SJSA1 (cell line): ENCODE data around the gene SEMA3C. TPM values are rescaled to one million over a fixed set of nuclear protein-coding genes. Genes with fewer than 3 reads are reported as not detected.
A peak's percentile ranks its signal among the peaks of the same experiment; 100 is the strongest.

Experiments used
- DNase-seq, 2 experiments: peaks; one replicate each; pipeline ENCODE4 v3.0.0-alpha.2; 2015 to 2020; ENCODE audit warnings: low spot score in 2 of 2, low read depth in 1 of 2
- H3K27ac ChIP-seq: fragments of 250-450 bp; sonication (Bioruptor Pico); 2 replicates; pipeline ENCODE4 v1.5.1; 2020; ENCODE audit warnings: mild to moderate bottlenecking, moderate library complexity
- H3K27me3 ChIP-seq: fragments of 250-450 bp; sonication (Bioruptor Pico); replicated peaks from 2 replicates; pipeline ENCODE4 v1.5.1; 2020; ENCODE audit warnings: mild to moderate bottlenecking, moderate library complexity
- H3K36me3 ChIP-seq: fragments of 250-450 bp; sonication (Bioruptor Pico); 2 replicates; pipeline ENCODE4 v1.5.1; 2020; ENCODE audit warnings: mild to moderate bottlenecking
- H3K4me1 ChIP-seq: fragments of 250-450 bp; sonication (Bioruptor Pico); replicated peaks from 2 replicates; pipeline ENCODE4 v1.6.1; 2021; ENCODE audit warnings: mild to moderate bottlenecking
- H3K4me3 ChIP-seq: fragments of 250-450 bp; sonication (Bioruptor Pico); 2 replicates; pipeline ENCODE4 v1.5.1; 2020; ENCODE audit warnings: mild to moderate bottlenecking
- H3K9me3 ChIP-seq: fragments of 250-450 bp; sonication (Bioruptor Pico); replicated peaks from 2 replicates; pipeline ENCODE4 v1.5.1; 2020; ENCODE audit warnings: mild to moderate bottlenecking
- total RNA-seq: library from RNA; depleted of rRNA; stranded (reverse); fragments of >200 nt; shearing (Covaris generic); gene quantifications from 2 replicates; pipeline ENCODE4 v1.2.3, GENCODE V29; 2014

Gene SEMA3C
- total RNA-seq, 1 experiment from 2014 or later, result 28.6 TPM

DNA sequence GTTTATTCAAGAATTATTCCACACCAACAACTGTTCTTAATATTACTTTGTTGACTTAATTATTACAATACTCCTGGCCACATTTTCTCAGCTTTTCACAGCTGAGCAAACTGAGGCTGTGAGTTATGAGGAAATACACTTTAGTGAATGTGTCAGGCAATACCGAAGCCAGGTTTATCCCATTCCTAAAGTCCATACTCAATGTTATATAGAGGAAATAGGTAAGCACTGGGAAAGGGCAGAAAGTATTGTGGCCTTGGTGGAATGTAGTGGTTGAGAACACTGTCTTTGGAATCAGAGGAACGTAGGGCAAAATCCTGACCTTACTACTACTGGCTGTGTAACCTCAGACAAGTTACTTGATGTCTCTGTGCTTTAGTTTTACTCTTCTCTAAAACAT lies 169.6 kb downstream of the SEMA3C start:
- Histone ChIP-seq H3K4me1 (peaks cover 17% of the 10 kb centered on the region), H3K4me3 (no peak overlapping the region), H3K36me3 (no peaks in the 10 kb centered on the region), H3K27me3 (no peaks in the 10 kb centered on the region), H3K27ac (no peak overlapping the region), H3K9me3 (no peaks in the 10 kb centered on the region)
- DNase-seq, result no peak

DNA sequence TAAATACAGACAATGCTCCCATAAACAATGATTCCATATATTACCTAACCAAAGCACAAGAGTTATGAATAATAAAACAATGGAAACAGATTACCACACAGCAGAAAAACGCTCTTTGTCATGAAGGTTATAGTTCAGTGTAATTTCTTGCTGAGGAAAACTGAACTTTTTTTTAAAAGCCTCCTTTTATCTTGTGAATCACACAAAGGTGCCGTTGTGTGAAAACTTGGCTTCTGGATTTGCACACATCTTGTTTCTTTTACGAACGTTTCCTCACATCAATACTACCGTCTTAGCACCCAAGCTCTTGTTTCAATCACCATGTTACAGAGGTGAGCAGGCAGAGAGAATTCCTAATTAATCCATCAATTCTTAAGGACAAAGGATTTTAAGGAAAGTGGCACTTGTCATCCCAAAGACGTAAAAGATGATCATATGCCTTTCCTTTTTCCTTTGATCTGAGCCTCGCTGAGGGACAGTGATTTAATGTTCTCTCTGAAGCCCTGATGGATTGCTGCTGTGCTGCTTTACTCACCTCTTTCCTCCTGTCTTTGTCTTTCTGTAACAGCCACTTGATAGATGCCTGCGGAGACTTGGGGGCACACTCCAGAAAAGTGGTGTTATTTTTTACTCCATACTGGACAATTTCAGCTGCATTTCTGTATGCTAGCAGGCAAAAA lies 170.3 kb downstream of the SEMA3C start:
- Histone ChIP-seq H3K4me1 (peaks cover 17% of the 10 kb centered on the region), H3K9me3 (no peaks in the 10 kb centered on the region), H3K27ac (no peak overlapping the region), H3K4me3 (no peak overlapping the region), H3K27me3 (no peaks in the 10 kb centered on the region), H3K36me3 (no peaks in the 10 kb centered on the region)
- no peak for DNase-seq

DNA sequence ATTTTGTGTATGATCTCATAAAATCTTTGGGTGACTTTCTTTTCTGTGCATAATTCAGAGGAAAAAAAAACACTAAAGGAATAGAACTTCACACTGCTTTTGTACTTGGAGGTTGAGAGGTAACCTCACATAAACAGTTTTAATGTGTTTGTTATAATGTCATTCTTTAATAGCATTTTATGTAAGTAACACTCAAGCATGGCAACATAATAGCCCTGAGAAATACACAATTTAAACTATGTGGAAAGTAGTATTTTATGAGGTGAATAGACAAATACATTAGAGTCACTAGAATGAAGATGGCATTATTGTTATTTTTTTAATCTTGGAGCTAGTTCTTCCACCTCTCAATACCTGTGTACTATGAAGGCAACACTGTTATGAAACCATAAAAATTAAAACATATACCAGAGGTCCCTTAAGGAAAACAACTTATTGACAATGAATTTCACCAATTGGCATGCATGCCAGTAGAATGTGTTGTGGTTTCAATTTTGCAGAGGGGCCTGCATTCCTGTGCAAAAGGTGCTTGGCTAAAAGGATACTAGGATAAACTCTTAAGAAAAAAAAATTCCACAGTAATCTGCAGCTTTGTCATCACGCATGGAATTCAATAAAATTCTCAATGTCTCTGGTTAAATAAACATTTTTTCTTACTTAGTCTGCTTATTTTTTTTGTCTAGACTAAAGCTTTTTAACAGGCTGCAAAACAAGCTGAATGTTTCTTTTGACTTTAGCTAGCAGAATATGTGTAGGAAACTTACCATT lies 177.9 kb downstream of the SEMA3C start:
- no peaks in the 10 kb centered on the region for H3K27me3 ChIP-seq
- H3K4me1 ChIP-seq, result peaks cover 27% of the 10 kb centered on the region
- H3K4me3 ChIP-seq, result no peak overlapping the region
- H3K27ac ChIP-seq, result peak overlapping the region; percentile 63
- no peaks in the 10 kb centered on the region for H3K36me3 ChIP-seq
- H3K9me3 ChIP-seq, result no peaks in the 10 kb centered on the region
- DNase-seq, result peak; percentile 56 to 87

DNA sequence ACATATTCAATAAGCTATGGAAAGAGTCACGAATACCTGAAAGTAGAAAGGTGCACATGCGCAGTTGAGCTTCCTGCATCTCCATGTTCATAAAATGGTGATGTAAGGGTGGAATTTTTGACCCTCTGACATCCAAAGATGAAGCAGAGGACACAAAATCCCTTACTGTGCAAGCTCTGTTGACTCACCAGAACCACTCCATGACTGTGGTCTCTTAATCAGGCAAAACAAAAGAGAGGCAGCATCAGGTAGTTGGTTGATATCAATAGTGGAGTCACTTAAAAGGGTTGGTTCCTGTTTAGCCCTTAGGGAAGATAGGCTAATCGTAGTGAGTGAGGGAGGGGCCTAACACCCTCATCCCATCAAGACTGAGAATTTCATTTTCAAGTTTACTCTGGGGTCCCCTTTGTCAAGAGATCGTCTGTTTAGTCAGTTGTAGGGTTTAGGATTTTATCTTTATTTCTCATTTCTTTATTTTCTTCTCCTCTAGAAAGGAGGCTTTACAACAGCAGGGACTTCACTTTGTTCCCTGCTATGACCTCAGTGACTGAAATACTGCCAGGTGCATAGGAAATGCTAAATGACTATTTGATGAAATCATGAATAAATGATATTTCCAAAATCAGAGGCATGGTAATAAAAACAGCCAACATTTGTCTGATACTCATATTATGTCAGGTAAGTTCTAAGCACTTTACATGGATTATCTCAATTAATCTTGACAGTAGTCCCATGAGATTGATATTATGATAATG lies 182.3 kb downstream of the SEMA3C start:
- H3K27ac ChIP-seq, result no peak overlapping the region
- H3K4me1 ChIP-seq, result peaks cover 18% of the 10 kb centered on the region
- no peaks in the 10 kb centered on the region for H3K9me3 ChIP-seq
- no peaks in the 10 kb centered on the region for H3K27me3 ChIP-seq
- DNase-seq, result no peak
- no peaks in the 10 kb centered on the region for H3K36me3 ChIP-seq
- no peak overlapping the region for H3K4me3 ChIP-seq

DNA sequence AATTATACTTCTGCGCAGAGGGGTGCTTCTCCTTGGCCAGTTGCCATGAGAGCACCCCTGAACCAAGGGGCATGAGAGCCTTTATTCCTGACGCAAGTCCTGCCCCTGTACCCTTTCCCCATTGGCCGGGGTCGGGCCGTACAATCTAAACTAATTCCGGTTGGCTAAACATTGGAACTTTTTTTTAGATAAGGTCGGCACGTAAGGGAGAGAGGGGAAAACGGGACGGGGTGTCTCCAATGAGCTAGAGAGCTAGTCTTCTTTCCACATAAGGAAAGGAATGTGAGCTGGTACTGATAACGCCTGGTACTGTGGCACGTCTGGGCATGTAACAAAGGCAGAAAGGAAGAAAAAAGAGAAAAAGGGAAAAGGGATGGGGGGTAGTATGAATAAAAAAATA lies 183.5 kb downstream of the SEMA3C start:
- no peak overlapping the region for H3K27ac ChIP-seq

GRCh38 chr7:80734011-80734410 lies 184.8 kb downstream of the SEMA3C start:
- H3K4me3 ChIP-seq, result no peak overlapping the region
- H3K9me3 ChIP-seq, result no peaks in the 10 kb centered on the region
- H3K36me3 ChIP-seq, result no peaks in the 10 kb centered on the region
- H3K27ac ChIP-seq, result no peak overlapping the region
- no peaks in the 10 kb centered on the region for H3K27me3 ChIP-seq
- no peak for DNase-seq
- H3K4me1 ChIP-seq, result no peaks in the 10 kb centered on the region

More for the DNA sequence above, 183.5 kb downstream of the SEMA3C start:
- Histone ChIP-seq H3K4me3 (no peak overlapping the region), H3K27me3 (no peaks in the 10 kb centered on the region), H3K4me1 (peaks cover 8% of the 10 kb centered on the region), H3K36me3 (no peaks in the 10 kb centered on the region), H3K9me3 (no peaks in the 10 kb centered on the region)
- DNase-seq, result no peak

DNA sequence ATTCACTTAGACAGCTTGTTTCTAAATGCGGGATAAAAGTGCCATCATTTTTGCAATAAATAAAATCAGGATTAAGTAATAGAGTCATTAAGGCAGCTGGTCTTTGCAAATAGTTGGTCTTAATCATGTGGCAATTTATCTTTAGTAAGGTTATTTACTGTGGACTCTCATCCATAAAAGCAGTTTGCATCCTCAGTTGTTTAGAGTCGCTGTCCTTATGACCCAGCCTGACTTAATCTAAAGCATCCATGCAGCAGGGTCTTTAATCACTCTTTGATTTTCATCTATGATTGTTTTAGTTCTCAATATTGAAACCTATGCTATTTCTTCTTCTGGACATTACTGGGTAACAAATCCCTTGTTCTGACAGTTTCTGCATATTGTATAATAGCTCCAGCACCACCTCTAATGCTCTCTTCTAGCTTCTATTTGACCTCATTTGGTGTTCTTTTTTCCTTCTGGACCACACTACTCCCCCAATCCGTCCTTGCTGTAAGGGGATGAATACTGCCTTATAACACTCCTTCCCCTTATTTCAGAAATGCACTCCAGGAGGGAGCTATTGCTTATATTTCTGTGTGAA lies 185.4 kb downstream of the SEMA3C start:
- H3K27me3 ChIP-seq, result no peaks in the 10 kb centered on the region
- no peaks in the 10 kb centered on the region for H3K36me3 ChIP-seq

GRCh38 chr7:80732630-80733029 lies 186.2 kb downstream of the SEMA3C start:
- H3K4me3 ChIP-seq, result no peak overlapping the region
- H3K27me3 ChIP-seq, result no peaks in the 10 kb centered on the region
- no peaks in the 10 kb centered on the region for H3K36me3 ChIP-seq
- no peaks in the 10 kb centered on the region for H3K4me1 ChIP-seq
- no peak overlapping the region for H3K27ac ChIP-seq
- DNase-seq, result no peak
- no peaks in the 10 kb centered on the region for H3K9me3 ChIP-seq

More for the DNA sequence above, 185.4 kb downstream of the SEMA3C start:
- H3K4me3 ChIP-seq, result no peak overlapping the region
- no peak overlapping the region for H3K27ac ChIP-seq
- no peaks in the 10 kb centered on the region for H3K9me3 ChIP-seq
- no peaks in the 10 kb centered on the region for H3K4me1 ChIP-seq
- DNase-seq, result no peak

- Histone ChIP-seq H3K4me3 (no peak overlapping the region), H3K27me3 (no peaks in the 10 kb centered on the region), H3K36me3 (no peaks in the 10 kb centered on the region), H3K27ac (no peak overlapping the region), H3K4me1 (no peaks in the 10 kb centered on the region), H3K9me3 (no peaks in the 10 kb centered on the region)
- DNase-seq, result no peak
These were observed 187.6 kb downstream of the SEMA3C start for GRCh38 chr7:80731281-80731680.

DNA sequence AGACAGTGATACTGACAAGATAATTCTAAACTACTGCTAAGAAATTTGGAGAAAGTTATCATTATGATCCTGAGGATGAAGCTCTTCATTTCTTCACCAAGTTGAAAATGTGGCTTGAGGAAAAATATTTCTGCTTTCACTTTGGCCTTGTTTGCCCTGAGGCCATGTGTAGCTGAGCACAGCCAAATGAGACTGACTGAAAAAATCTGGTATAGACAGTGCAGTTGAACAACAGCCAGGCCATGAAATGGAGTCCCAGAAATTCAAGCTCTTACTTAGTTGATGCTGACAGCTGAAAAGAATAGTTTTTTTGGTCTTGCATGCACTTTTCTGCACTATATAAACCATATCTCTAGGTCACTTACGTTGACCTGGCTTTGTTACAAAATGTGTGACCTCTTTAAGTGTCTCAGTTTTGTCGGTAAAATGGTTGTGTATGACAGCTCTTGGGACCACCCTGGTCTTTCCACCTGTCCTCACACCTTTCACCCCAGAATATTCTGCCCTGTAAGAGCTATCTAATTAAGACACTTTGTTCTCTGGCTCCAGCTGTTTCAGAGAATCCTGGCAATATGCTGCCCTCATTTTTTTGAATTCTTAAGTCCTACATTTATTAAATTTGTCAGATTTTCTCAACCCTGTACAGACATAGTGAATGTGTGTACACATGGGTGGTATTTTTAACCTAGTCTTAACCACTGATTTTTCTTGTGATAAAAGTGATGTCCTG lies 189.1 kb downstream of the SEMA3C start:
- Histone ChIP-seq H3K27ac (no peak overlapping the region), H3K27me3 (no peaks in the 10 kb centered on the region), H3K9me3 (no peaks in the 10 kb centered on the region), H3K4me3 (no peak overlapping the region), H3K4me1 (peaks cover 8% of the 10 kb centered on the region), H3K36me3 (no peaks in the 10 kb centered on the region)
- no peak for DNase-seq

DNA sequence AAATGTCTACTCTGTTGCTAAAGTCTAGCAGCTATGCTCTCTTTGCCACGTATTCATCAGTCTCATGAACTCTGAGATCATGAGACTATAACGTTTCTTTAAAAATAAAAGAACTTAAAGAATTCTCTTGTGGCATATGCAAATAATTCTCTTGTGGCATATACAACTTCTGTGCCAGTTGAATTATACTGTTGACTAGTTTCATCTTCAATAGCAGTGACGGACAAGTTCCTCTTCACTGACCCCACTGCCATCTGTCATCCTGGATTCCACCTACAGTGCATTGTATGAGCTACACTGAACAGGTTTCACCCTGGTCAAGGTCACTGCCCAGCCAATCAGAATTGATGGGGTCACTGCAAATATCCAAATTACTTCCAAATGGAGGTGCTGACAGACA lies 192.2 kb downstream of the SEMA3C start:
- no peak for DNase-seq
- no peak overlapping the region for H3K27ac ChIP-seq
- no peaks in the 10 kb centered on the region for H3K36me3 ChIP-seq
- no peak overlapping the region for H3K4me3 ChIP-seq
- H3K9me3 ChIP-seq, result no peaks in the 10 kb centered on the region
- no peaks in the 10 kb centered on the region for H3K27me3 ChIP-seq
- peaks cover 37% of the 10 kb centered on the region for H3K4me1 ChIP-seq

- no peaks in the 10 kb centered on the region for H3K9me3 ChIP-seq
- no peak overlapping the region for H3K4me3 ChIP-seq
- H3K4me1 ChIP-seq, result peaks cover 49% of the 10 kb centered on the region
- no peaks in the 10 kb centered on the region for H3K27me3 ChIP-seq
- DNase-seq, result no peak
- H3K27ac ChIP-seq, result peak overlapping the region; percentile 94
- H3K36me3 ChIP-seq, result no peaks in the 10 kb centered on the region
These were observed 193.7 kb downstream of the SEMA3C start for GRCh38 chr7:80725181-80725611.

DNA sequence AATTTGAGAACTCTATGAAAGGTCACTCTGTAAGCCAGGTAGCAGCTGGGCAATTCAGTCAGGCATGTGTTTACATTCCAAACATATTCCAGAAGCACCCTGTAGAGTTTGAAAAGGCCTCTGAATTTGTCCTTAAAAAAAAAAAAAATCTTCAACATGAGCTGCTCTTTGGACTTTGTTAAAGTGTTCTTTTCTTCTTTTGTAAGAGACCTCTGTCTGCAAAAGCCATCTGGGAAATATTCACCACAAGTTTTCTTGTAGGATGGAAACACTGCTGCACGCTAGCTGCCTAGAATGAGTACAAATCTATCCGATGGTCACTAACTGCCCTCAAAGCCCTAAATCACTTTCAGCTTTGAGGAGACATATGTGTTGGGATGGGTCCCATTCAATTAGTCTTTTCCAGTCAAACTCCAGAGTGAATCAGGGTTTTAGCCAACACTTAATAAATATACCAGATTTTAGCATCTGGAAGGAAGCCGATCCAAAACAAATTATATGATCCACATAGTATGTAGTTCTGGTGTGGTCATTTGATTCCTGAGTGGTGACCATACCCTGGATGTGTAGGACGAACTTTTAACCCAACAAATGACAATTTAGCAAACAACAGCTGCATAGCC lies 194.5 kb downstream of the SEMA3C start:
- Histone ChIP-seq H3K9me3 (no peaks in the 10 kb centered on the region), H3K4me1 (peaks cover 57% of the 10 kb centered on the region)

More for the DNA sequence above, 194.5 kb downstream of the SEMA3C start:
- peak overlapping the region; percentile 94 for H3K27ac ChIP-seq
- no peaks in the 10 kb centered on the region for H3K27me3 ChIP-seq
- peak in 1 of 2 experiments; percentile 58 for DNase-seq
- H3K4me3 ChIP-seq, result no peak overlapping the region
- no peaks in the 10 kb centered on the region for H3K36me3 ChIP-seq
